GM23248 (cell line): ENCODE data around the gene PNKD. TPM values are rescaled to one million over a fixed set of nuclear protein-coding genes. Genes with fewer than 3 reads are reported as not detected.

Experiments
- DNase-seq: peaks from one replicate; pipeline ENCODE4 v3.0.0-alpha.2; 2015
- H2AFZ ChIP-seq: fragments of 200-600 bp; sonication (generic); 2 replicates; pipeline ENCODE4 v1.6.1; 2016; ENCODE audit warnings: antibody characterized with exemption
- H3F3A ChIP-seq: fragments of 200-600 bp; sonication (generic); 2 replicates; pipeline ENCODE4 v1.6.1; 2016; ENCODE audit warnings: mild to moderate bottlenecking, antibody characterized with exemption, mixed run types; ENCODE audit not compliant: insufficient read depth
- H3K27ac ChIP-seq: fragments of 200-600 bp; sonication (generic); 2 replicates; pipeline ENCODE4 v1.5.1; 2016; ENCODE audit warnings: mild to moderate bottlenecking
- H3K27me3 ChIP-seq: fragments of 200-600 bp; sonication (generic); replicated peaks from 2 replicates; pipeline ENCODE4 v1.6.1; 2016; ENCODE audit warnings: mild to moderate bottlenecking; ENCODE audit not compliant: insufficient read depth
- H3K36me3 ChIP-seq: fragments of 200-600 bp; sonication (generic); 2 replicates; pipeline ENCODE4 v1.6.1; 2016; ENCODE audit warnings: low read depth, mild to moderate bottlenecking
- H3K4me1 ChIP-seq: fragments of 200-600 bp; sonication (generic); 2 replicates; pipeline ENCODE4 v1.6.1; 2016; ENCODE audit warnings: mild to moderate bottlenecking; ENCODE audit not compliant: insufficient read depth
- H3K4me2 ChIP-seq: fragments of 200-600 bp; sonication (generic); one replicate; pipeline ENCODE4 v1.6.1; 2016; ENCODE audit warnings: mild to moderate bottlenecking; ENCODE audit not compliant: unreplicated experiment
- H3K4me3 ChIP-seq: fragments of 200-600 bp; sonication (generic); 2 replicates; pipeline ENCODE4 v1.5.1; 2016; ENCODE audit warnings: mild to moderate bottlenecking
- H3K79me2 ChIP-seq: fragments of 200-600 bp; sonication (generic); 2 replicates; pipeline ENCODE4 v1.6.1; 2016; ENCODE audit warnings: mild to moderate bottlenecking; ENCODE audit not compliant: insufficient read depth
- H3K9ac ChIP-seq: fragments of 200-600 bp; sonication (generic); 2 replicates; pipeline ENCODE4 v1.6.1; 2016; ENCODE audit warnings: mild to moderate bottlenecking
- H3K9me2 ChIP-seq: fragments of 200-600 bp; sonication (generic); 2 replicates; pipeline ENCODE4 v1.6.1; 2016; ENCODE audit warnings: mixed run types, mild to moderate bottlenecking, moderate library complexity; ENCODE audit not compliant: insufficient read depth
- H3K9me3 ChIP-seq: fragments of 200-600 bp; sonication (generic); one replicate; pipeline ENCODE4 v1.6.1; 2017; ENCODE audit warnings: low read depth
- H4K20me1 ChIP-seq: fragments of 200-600 bp; sonication (generic); 2 replicates; pipeline ENCODE4 v1.6.0; 2016; ENCODE audit not compliant: insufficient read depth
- EZH2 ChIP-seq: fragments of 200-600 bp; sonication (generic); IDR thresholded peaks from 2 replicates; pipeline ENCODE4 v1.6.1; 2018; ENCODE audit warnings: antibody characterized with exemption, mild to moderate bottlenecking; ENCODE audit not compliant: insufficient read depth, poor library complexity, severe bottlenecking
- EZH2phosphoT487 ChIP-seq: fragments of 200-600 bp; sonication (generic); IDR thresholded peaks from 2 replicates; pipeline ENCODE4 v1.6.1; 2018; ENCODE audit warnings: antibody characterized with exemption, moderate library complexity, mild to moderate bottlenecking, low read depth; ENCODE audit not compliant: insufficient read depth
- WGBS, 2 experiments: methylation state at CpG; one replicate each; pipeline ENCODE4 v1.1.6; 2015 to 2017; ENCODE audit warnings: low lambda C conversion rate in 2 of 2, low coverage in 1 of 2; ENCODE audit errors: missing lambda C conversion rate in 2 of 2; 5-methylcytosine and 5-hydroxymethylcytosine counted together
- in situ Hi-C: fragments of 300-500 bp; cut with MboI; formaldehyde crosslinking; loops from 2 replicates; pipeline ENCODE4 v1.15.0; 2020
- polyA plus RNA-seq: library from polyadenylated mRNA; unstranded; fragments of >200 nt; fragmentation: Nextera tagmentation; extraction: Ambion mirVana; gene quantifications from 2 replicates; pipeline ENCODE4 v1.2.1, GENCODE V29; 2016
- total RNA-seq: library from RNA; depleted of rRNA; stranded (reverse); fragments of >200 nt; shearing (Covaris generic); gene quantifications from 2 replicates; pipeline ENCODE4 v1.2.3, GENCODE V29; 2014; rRNA removed

Gene PNKD
- total RNA-seq (22.8 and 28.6 TPM in 2 replicates), polyA plus RNA-seq (79.3 and 82.7 TPM in 2 replicates)

GRCh38 chr2:218269900-218270720, at the start of gene PNKD, which contains the start of gene AAMP:
Gene PNKD (plus strand): TSS chr2:218270519. CDS start chr2:218270536, 17 bp downstream.
Gene AAMP (minus strand): TSS chr2:218270137. CDS start chr2:218270086, 51 bp downstream.
- H3K27ac ChIP-seq: peak within 1 kb of the TSS; percentile 63
- DNase-seq: peak; percentile 100
- H3K4me1 ChIP-seq: peaks cover 20% of the 10 kb centered on the region
- no peaks in the 10 kb centered on the region for H3K27me3 ChIP-seq
- H3K4me2 ChIP-seq: peak within 1 kb of the TSS; percentile 89
- peak within 1 kb of the TSS; percentile 67 for H2AFZ ChIP-seq
- H3K36me3 ChIP-seq: no peaks in the 10 kb centered on the region; the same call in 1 of the 2 replicates
- H3K9me3 ChIP-seq: no peaks in the 10 kb centered on the region
- peak within 1 kb of the TSS; percentile 89 for H3K4me3 ChIP-seq
- H3K9ac ChIP-seq: peak within 1 kb of the TSS; percentile 89
- WGBS, 2 experiments: 0% methylated on average over 61 to 62 of the region's 64 CpGs
- H3F3A ChIP-seq: peaks cover 16% of the 10 kb centered on the region
- no peaks in the 10 kb centered on the region for H4K20me1 ChIP-seq
- TF ChIP-seq EZH2 (no peak), EZH2phosphoT487 (no peak)
- in situ Hi-C loops: no loop called here
- peaks cover 64% of the 10 kb centered on the region for H3K79me2 ChIP-seq
- no peaks in the 10 kb centered on the region for H3K9me2 ChIP-seq

- in situ Hi-C loops: no loop called here
- peaks cover 55% of the 10 kb centered on the region for H3F3A ChIP-seq
- DNase-seq: peak; percentile 42
- peaks cover 26% of the 10 kb centered on the region for H3K36me3 ChIP-seq
- no peaks in the 10 kb centered on the region for H3K9me3 ChIP-seq
- H2AFZ ChIP-seq: no peak overlapping the region
- peak overlapping the region; percentile 98; the same call in 1 of the 2 replicates for H3K9ac ChIP-seq
- no peak overlapping the region for H3K27ac ChIP-seq
- H3K4me1 ChIP-seq: peaks cover 63% of the 10 kb centered on the region
- H4K20me1 ChIP-seq: peaks cover 56% of the 10 kb centered on the region
- peak overlapping the region; percentile 100 for H3K4me2 ChIP-seq
- peak overlapping the region; percentile 99 for H3K4me3 ChIP-seq
- H3K27me3 ChIP-seq: no peaks in the 10 kb centered on the region
- TF ChIP-seq EZH2: no peak
- WGBS, 2 experiments: 54 to 55% methylated on average over 5 of the region's 5 CpGs
- H3K9me2 ChIP-seq: no peaks in the 10 kb centered on the region
- peaks cover 96% of the 10 kb centered on the region for H3K79me2 ChIP-seq
Observed at GRCh38 chr2:218221000-218221399, 49.3 kb upstream of the PNKD start.

- 78 to 80% methylated on average over 5 of the region's 5 CpGs for WGBS, 2 experiments
- Histone ChIP-seq H4K20me1 (peaks cover 56% of the 10 kb centered on the region), H3K9ac (no peak overlapping the region), H3K36me3 (peaks cover 39% of the 10 kb centered on the region), H3K4me2 (no peak overlapping the region), H3K9me3 (no peaks in the 10 kb centered on the region), H3K27me3 (no peaks in the 10 kb centered on the region), H2AFZ (no peak overlapping the region), H3K79me2 (peaks cover 100% of the 10 kb centered on the region), H3K4me1 (peaks cover 68% of the 10 kb centered on the region), H3K9me2 (no peaks in the 10 kb centered on the region), H3F3A (peaks cover 66% of the 10 kb centered on the region), H3K4me3 (no peak overlapping the region), H3K27ac (no peak overlapping the region)
- peak; percentile 32 for DNase-seq
- no peak for TF ChIP-seq EZH2phosphoT487
- TF ChIP-seq EZH2: no peak
- in situ Hi-C loops: no loop called here
Observed at GRCh38 chr2:218223046-218223445, 47.3 kb upstream of the PNKD start.

- H3K4me1 ChIP-seq: peaks cover 73% of the 10 kb centered on the region
- no peaks in the 10 kb centered on the region for H3K9me3 ChIP-seq
- in situ Hi-C loops: no loop called here
- H3F3A ChIP-seq: peaks cover 66% of the 10 kb centered on the region
- peak; percentile 51 for DNase-seq
- TF ChIP-seq EZH2: no peak
- TF ChIP-seq EZH2phosphoT487: no peak
- H3K36me3 ChIP-seq: peaks cover 49% of the 10 kb centered on the region
- 52 to 58% methylated on average over 1 of the region's 1 CpG for WGBS, 2 experiments
- H3K9me2 ChIP-seq: no peaks in the 10 kb centered on the region
- H3K9ac ChIP-seq: no peak overlapping the region
- no peak overlapping the region for H3K4me3 ChIP-seq
- peaks cover 97% of the 10 kb centered on the region for H3K79me2 ChIP-seq
- no peak overlapping the region for H2AFZ ChIP-seq
- H3K4me2 ChIP-seq: peak overlapping the region; percentile 10
- no peaks in the 10 kb centered on the region for H3K27me3 ChIP-seq
- peak overlapping the region; percentile 26 for H3K27ac ChIP-seq
- peaks cover 47% of the 10 kb centered on the region for H4K20me1 ChIP-seq
Observed at GRCh38 chr2:218224186-218224585, 46.1 kb upstream of the PNKD start.
